HG03159 (cell line): ENCODE measurements around the gene PKIB.
A peak's percentile ranks its signal among the peaks of the same experiment; 100 is the strongest.
"Not testable (repeated sequence)": the region's sequence is repeated elsewhere in the genome, so short reads cannot be mapped to it uniquely, and the experiment has no call there.

Experiments
- ATAC-seq: cut with Tn5 transposase; IDR thresholded peaks from one replicate; pipeline ENCODE4 v1.9.1; 2021; ENCODE audit warnings: mild to moderate bottlenecking, moderate library complexity; ENCODE audit not compliant: unreplicated experiment

PKIB gene, protein sequence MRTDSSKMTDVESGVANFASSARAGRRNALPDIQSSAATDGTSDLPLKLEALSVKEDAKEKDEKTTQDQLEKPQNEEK

DNA sequence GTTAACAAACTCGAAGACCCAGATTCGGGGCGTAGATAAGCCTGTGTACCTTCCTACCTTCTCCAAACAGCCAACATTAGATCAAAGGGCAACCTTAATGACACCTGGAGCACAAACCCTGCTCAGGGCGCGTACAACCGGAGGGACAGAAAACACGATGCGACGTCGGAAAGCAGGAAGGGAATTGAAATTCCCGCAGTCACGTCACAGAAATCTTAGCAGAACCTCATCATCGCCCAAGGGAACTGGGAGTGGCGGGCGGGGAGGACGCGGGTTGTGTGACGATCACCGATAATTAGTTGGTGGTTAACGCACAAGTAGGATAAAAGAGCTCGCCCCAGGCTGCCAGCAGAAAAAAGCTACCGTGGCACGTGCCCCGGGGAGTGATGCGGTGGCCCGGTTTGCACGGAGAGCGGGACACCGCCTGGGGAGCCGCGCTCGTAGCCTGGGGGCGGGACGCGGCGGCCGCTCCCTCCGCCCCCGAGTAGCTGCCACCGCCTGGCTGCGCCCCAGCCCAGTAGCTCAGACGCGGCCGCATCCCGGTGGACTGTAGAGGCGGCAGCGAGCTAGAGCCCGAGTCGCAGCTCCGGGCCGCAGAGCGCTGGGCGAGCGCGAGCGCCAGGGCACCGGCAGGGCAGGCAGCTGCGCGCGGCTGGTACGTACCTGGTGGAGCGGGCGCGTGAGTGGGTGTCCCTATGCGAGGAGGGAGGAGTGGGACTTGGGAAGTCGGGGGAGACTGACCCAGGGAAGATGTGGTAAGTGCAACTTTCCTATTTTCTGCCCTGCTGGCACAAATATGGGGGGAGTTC lies at the start of gene PKIB:
TSS of gene PKIB (plus strand) at position 525 of the 809 bp plus-strand sequence. CDS start 107,390 bp downstream, outside the sequence.
- ATAC-seq, result peak; percentile 94

DNA sequence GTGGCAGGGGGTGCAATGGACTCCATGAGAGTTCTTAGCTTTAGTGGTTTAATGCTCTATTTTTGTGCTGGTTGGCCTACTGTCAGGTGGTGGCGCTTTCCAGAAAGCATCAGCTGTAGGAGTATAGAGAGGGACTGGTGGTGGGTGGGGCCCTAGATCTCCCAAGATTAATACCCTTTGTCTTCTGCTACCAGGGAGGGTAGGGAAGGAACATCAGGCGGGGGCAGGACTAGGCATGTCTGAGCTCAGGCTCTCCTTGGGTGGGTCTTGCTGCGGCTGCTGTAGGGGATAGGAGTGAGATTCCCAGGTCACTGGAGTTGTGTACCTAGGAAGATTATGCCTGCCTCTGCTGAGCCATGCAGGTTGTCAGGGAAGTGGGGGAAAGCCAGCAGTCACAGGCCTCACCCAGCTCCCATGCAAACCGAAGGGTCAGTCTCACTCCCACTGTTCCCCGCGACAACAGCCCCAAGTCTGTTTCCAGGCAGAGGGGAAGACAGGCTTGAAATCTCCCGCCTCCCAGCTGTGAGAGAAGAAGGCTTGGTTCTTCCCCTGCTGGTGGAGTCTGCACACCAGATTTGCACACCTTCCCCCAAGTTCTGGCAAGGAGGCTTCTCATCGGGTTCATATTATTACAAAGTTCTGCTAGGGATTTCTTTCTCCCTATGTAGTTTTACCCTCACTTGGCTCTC lies 46.7 kb upstream of the PKIB start:
- ATAC-seq, result no peak

DNA sequence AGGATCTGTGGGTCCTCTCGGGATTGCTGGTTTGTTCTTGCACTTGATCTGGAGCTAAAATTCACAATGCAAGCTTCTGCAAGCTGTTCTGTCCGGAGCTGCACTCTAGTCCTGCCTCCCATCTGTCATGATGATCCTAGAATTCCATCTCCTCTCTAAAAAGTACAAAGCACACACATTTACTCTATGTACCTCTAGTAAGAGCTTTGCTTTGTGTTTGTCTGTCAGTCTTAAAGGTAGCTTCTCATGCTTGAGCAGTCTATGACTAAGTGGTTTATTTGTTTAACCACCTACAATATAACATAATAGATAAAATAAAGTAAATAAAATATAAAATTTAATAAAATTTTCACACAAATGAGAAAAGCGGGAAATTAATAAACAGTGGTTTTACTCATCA lies 46.0 kb upstream of the PKIB start:
- ATAC-seq, result no peak

DNA sequence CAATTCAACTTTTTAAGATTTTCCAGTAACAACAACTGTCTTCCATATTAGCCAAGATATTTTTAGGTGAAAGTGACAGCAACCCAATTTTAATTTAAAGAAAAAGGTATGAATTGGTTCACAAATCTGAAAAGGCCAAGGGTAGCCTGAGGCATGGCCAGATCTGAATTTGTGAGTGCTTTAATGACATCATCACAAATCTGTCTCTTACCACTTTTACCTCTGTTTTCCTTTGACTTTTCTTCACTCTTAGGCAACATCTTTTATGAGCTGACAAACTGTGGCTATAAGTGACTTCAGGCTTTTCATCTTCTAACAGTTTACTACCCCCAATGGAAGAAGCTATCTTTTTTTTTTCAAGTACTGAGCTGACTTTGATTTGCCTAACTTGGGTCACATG lies 44.5 kb upstream of the PKIB start:
- no peak for ATAC-seq

DNA sequence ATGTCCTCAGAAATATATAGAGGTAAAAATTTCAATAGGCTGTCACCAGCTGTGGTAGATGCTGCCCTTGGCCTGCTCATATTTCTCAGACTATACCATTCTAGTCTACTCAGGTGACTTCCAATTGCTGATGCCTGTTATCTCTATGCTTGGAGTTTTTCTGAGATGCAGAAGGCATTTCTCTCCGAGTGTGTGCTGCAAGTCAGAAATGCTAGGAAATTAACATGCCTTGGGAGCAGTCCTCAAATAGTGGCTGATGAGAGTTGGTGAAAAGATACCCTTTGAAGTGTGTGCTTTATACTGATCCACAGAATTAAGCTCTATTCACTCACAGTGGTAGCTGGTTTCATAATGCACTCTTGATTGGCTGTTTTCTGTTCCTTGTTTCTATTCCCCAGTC lies 43.2 kb upstream of the PKIB start:
- no peak for ATAC-seq

DNA sequence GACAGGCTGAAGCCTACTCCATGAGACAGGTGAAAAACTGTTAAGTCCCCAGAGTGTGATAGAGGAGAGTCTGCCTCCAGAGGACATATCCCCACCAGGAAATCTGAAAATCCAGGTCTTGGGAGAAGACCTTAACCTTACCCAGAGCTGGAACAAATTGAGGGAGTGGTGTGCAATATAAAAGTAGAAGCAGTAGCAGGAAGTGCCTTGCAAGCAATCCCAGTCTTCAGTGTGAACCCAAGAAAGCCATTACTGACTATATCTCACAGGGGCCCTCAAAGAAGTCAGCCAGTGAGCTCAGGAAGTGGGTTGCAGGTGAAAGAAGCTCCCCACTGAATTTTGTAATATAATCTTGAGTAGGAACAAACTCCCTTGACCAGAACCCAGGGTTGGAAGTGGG lies 41.9 kb upstream of the PKIB start:
- ATAC-seq, result no peak

DNA sequence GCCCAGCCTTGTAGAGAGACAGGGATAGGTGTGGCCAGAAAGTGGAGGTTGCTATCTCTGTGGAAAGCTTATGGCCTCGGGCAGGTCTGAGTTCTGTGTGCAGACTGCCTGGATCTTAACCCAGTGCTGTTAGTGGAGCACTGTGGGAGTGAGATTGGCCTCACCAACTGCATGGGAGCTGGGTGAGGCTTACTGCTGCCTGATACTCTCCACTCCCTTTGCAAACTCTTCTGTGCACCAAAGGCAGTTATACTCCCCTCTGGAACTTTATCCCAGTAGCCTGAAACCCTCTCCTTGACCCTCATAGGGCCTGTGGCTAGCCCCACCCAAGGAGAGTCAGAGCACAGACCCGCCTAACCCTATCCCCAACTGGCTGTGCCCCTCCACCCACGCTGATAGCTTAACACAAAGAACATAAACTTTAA lies 41.4 kb upstream of the PKIB start:
- ATAC-seq, result no peak

DNA sequence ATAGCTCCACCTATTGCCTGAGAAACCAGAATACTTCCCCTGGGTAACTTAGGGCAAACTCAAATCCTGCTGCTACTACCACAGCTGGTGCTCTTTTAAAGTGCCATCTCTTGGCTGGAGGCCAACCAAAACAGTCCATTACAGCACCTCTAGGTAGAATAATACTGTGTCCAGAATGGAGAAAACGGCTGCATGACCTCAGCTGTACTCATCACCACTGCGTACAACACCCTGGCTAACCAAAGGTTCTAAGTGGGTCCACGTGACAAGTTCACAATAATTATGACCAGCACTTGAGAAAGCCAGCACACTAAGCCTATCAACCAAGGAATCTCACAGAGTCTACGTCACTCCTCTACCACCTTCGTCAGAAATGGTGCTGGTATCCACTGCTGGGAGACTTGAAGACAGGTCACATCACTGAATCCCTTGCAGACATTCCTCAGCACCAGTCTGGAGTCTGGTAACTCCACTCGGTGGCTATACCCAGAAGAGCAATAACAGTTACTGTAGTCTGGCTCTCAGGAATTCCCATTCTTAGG lies 40.9 kb upstream of the PKIB start:
- ATAC-seq, result no peak

DNA sequence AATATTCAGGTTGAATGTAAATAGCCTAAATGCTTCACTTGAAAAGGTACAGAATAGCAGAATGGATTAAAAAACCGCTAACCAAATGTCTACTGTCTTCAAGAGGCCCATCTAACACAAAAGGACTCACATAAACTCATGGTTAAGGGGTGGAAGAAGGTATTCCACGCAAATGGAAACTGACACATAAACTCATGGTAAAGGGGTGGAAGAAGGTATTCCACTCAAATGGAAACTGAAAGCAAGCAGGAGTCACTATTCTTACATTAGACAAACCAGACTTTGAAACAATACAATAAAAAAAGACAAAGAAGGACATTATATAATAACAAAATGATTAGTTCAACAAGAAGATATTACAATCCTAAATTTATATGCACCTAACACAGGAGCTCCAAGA lies 38.3 kb upstream of the PKIB start:
- ATAC-seq, result peak; percentile 51

DNA sequence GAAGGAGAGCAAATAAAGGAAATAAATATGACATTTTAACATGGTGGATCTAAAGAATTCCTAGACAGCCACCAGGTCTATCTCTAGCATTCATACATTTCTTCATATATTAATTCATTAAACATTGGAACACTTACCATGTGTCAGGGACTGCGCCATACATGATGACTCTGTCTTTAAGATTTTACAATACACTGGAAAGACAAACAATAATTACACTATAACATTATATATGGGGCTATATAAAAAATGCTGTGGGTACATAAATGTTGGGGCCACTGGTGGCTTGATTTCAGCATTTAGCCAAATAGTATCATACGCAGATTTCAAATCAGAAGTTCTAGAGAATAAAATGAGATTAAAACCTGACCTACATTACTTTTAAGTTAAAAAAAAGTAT lies 33.3 kb upstream of the PKIB start:
- no peak for ATAC-seq

DNA sequence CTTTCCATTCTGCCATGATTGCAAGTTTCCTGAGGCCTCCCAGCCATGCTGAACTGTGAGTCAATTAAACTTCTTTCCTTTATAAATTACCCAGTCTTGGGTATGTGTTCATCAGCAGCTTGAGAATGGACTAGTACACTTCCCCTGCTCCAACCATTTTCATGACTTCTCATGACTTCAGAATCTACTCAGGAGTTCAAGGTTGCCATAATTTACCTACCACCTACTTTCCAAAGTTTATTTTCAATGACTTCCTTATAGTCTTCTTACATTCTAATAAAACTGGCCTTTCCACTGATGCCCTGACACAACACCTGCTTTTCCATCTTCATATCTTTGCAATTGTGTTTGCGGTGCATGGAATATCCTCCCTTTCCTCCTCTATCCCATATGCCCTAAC lies 31.2 kb upstream of the PKIB start:
- ATAC-seq, result no peak

DNA sequence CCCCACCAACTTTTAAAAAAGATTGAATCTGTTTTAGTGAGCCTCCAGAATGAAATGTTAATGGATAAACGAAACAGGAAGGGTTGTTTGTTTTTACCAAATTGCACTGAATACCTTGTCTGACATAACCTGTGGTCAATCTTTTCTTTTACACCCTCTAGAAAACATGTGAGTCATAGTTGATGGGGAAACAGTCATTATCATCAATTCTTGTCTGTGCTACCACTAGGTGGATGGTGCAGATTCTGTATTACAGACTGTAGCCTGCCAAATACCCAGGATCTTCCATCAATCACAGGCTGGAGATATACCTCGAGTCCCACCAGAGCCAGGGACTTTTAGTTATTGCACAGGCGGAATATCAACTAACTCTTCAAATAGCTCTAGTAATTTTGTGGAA lies 29.5 kb upstream of the PKIB start:
- ATAC-seq, result no peak

DNA sequence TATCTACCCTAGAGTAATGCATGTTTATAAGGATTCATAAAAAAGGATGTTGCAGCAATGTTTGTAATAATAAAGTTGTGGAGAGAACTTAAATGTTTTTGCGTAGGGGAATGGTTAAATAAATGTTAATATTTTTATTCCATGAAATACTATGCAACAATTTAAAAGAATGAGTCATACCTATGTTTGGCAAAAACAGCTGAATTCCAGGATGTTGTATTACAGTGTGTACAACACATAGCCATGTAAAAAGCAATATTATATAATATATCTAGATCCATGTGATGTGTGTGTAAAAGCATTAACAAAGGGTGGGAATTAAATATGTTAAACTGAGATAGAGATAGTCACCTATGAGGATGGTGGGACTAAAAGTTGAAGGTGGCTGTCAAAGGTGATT lies 21.1 kb upstream of the PKIB start:
- no peak for ATAC-seq

DNA sequence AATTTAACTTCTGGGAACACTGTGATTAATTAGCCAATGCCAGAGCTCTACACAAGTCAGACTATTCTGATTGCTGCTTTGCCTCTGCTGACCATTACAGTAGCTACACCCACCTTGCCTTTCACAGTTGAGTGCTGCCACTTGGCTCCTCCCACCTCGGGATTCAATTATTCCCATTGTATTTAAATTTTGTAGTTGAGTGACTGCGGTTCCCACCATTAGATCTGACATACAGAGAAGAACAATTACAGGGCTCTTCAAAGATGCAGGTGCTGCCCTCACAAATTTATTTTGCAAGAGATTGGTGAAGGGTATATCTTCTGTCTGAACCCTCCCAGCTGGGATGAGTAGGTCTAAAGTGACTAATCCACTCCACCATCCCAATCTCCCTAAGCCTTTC lies 11.9 kb upstream of the PKIB start:
- ATAC-seq, result not testable (repeated sequence)

DNA sequence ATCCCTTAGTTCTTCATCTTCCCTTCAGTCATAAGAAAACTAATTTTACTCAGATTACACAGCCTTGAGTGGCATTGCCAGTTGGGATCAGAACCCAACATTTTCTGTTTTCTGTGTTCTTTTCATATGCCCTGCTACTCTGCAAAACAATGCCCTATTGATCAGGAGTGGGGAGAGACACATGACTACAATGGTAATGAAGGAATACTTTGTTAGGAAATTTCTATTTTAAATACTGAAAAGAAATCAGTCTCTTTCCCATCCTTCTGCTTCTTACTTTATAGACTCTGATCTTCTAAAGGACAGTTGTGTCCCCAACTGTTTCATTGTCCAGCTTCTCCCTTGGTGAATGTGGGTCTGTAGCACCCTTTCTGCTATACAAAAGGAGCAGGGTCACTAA lies 5.5 kb upstream of the PKIB start:
- no peak for ATAC-seq

DNA sequence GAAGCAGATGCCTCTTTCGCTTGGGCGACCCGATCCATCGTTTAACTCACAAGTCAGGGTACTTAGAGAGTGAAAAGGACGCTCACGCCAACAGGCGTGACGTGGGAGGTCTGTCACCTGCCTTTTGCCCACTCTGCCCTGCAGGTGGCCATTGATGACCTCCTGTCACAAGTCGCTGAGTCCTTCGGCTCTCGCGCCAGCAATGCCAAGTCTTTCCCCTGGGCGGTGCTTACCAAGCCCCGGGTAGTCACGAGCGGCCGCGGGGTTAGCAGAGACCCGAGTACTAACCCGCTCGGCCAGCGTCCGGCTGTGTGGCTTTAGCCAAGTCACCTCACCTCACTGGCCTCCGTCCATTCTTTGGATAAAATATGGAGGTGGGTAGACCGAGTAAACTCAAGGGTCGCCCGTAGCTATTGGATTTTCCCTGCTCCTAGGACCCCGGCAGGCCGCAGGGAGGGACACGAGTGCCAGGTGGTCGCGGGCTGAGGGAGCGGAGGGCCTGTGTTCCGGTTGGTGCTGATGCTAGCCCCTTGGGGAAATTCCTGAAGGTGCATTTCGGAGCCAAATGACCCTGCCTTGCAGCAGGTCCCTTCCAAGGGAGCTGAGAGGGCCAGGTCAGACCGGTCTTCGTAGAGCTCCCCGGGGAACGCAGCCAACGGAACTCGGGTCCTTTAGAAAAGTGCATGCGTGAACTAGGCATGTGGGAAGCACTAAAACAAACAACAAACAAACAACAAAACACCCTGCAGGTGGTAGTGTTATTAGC lies 668 bp downstream of the PKIB start:
- ATAC-seq, result peak; percentile 47

DNA sequence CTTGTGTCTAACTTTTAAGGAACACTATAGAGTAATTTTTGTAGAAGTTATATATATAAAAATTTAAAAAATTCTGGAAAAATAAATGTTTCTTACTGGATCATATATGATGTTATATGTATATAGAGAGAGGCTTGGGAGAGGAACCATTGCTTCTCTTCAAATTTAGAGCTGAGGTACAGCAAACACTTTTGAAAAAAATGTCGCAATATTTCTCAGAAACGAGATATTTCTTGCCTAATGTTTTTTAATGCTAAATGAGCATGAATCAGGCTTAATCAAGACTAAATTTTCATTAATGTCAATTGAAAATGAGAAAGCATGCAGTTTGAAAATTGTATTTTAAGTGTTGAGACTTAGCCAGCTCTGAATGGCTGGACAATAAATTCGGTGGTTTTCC lies 2.6 kb downstream of the PKIB start:
- ATAC-seq, result no peak

DNA sequence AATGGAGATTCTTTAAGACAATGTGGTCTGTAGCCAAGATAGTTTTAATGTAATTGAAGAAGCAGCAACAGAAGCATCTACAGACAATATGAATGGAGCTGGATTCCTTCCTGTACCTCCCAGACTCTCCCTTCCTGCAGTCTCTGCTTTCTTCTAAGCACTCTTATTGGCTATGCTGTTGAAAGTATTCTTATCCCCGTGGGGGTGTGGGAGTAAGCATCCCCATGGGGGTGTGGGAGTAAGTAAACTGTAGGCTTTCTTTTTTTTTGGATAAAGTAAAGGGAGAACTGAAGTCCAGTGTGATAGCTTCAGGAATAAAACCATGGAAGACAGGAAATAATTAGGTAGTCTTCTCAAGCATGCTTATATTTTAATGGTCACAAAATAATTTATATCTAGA lies 4.1 kb downstream of the PKIB start:
- ATAC-seq, result no peak

DNA sequence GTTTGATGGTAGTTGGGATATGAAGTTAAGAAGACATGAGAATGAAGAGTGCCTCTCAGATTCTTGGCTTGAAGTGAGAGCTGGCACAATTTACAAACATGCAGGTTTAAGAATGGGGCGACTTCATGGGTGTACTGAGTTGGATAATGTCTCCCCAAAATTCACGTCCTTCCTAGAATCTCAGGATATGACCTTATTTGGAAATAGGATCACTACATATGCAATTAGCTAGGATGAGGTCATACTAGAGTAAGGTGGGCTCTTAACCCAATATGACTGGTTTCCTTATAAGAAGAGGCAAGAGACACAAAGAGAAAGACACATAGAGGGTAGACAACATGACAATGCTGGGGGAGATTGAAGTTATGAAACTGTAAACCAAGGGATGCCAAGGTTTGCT lies 5.2 kb downstream of the PKIB start:
- ATAC-seq, result no peak

DNA sequence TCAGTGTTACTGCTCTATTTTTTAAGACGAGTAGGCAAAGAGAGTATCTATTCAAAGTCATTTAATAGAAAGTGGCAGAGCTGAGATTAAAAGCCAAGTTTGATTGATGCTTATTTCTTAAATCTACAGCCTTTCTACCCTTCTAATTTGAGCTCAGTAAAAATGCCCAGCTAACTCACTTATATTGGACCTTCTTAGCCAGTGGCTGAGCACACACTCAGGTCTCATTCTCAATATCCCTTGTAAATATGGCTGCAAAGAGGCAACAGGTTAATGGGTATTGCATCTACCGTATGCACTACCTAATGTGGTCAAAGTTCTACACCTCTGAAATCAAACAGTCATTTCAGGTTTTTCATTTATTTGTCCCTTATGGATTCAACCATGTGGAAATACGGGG lies 6.7 kb downstream of the PKIB start:
- no peak for ATAC-seq

DNA sequence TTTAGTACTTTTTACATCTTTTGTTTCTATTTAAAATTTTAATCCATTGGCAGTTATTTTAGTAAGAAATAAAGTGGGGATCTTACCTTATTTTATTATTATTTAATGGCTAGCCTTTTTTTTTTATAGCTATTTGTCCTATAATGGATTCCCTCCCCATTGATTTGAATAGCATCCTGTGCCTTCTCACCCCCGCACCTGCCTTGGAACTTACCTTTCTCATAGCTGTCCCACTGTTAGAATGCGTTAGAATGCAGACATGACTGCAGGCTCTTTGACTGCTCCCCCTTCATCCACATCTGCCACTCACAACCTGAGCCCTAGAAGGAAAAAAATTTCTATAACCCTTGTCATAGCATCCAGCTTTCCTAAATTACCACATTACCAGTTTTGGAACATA lies 9.1 kb downstream of the PKIB start:
- ATAC-seq, result no peak
